ENCODE results near the gene ASTL.

The ASTL gene

DNA sequence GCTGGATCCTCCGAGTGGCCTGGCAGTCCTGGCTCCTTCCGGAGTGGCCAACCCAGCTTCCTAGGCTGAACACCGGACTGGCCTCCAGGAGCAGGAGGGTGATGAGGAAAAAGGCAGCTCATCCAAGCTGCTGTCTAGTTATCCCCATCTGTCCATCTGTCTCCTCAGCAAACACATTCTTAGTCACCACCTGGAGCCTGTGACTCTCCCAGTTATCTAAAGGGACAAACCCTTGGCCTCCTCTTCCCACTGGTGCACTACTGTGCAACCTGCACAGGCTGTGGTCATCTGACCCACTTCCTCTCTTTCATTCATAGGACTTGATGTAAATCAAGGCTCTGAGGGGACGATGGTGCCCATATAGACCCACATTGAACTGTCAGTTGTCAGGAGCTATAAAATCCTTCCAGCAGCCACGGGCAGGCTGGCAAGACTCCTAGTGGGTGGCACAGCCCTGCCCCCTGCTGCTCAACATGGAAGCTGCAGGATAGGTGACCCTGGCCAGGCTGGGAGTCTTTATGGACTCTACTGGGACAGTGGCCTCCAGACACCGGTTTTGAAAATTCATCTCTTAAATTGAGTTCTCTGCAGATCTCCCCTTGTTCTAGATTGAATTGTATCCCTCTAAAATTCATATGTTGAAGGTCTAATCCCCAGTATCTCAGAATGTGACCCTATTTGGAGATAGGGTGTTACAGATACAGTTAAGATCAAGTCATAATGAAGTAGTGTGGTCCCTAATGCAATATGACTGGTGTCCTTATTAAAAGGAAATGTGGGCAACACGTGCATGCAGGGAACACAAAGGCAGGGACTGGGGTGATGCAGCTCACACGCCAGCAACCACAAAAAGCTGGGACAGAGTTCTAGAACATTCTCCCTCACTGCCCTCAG lies 36.2 kb upstream of the ASTL start:
- H3K36me3 ChIP-seq (ENCODE audit: control insufficient read depth in 2 of 2, insufficient read depth in 2 of 2, low read length in 2 of 2) = no peaks in the 10 kb centered on the region
- H3K4me3 ChIP-seq (ENCODE audit: low read length in 2 of 2) = no peak overlapping the region
- peaks cover 0 to 2% of the 10 kb centered on the region in 2 donors for H3K9me3 ChIP-seq (ENCODE audit: control insufficient read depth in 2 of 2, low read length in 2 of 2)
- no peak overlapping the region for H3K9ac ChIP-seq (ENCODE audit: low read depth in 1 of 2, low read length in 2 of 2)
- no peak overlapping the region for H3K27ac ChIP-seq (ENCODE audit: low read depth in 2 of 2, low read length in 2 of 2)
- H3K27me3 ChIP-seq (ENCODE audit: control insufficient read depth in 2 of 2, insufficient read depth in 2 of 2, low read length in 2 of 2) = no peaks in the 10 kb centered on the region
- no peaks in the 10 kb centered on the region for H3K4me1 ChIP-seq (ENCODE audit: control insufficient read depth in 2 of 2, insufficient read depth in 2 of 2, low read length in 2 of 2)

GRCh38 chr2:96171831-96172230 lies 33.5 kb upstream of the ASTL start:
- no peak overlapping the region for H3K4me3 ChIP-seq (ENCODE audit: low read length in 2 of 2)
- peaks cover 0 to 2% of the 10 kb centered on the region in 2 donors for H3K4me1 ChIP-seq (ENCODE audit: control insufficient read depth in 2 of 2, insufficient read depth in 2 of 2, low read length in 2 of 2)
- no peak overlapping the region for H3K9ac ChIP-seq (ENCODE audit: low read depth in 1 of 2, low read length in 2 of 2)
- H3K27ac ChIP-seq (ENCODE audit: low read depth in 2 of 2, low read length in 2 of 2) = no peak overlapping the region
- H3K9me3 ChIP-seq (ENCODE audit: control insufficient read depth in 2 of 2, low read length in 2 of 2) = peaks cover 0 to 2% of the 10 kb centered on the region in 2 donors
- H3K27me3 ChIP-seq (ENCODE audit: control insufficient read depth in 2 of 2, insufficient read depth in 2 of 2, low read length in 2 of 2) = no peaks in the 10 kb centered on the region
- no peaks in the 10 kb centered on the region for H3K36me3 ChIP-seq (ENCODE audit: control insufficient read depth in 2 of 2, insufficient read depth in 2 of 2, low read length in 2 of 2)

- Histone ChIP-seq H3K9me3 (ENCODE audit: control insufficient read depth in 2 of 2, low read length in 2 of 2) (peaks cover 0 to 2% of the 10 kb centered on the region in 2 donors), H3K4me1 (ENCODE audit: control insufficient read depth in 2 of 2, insufficient read depth in 2 of 2, low read length in 2 of 2) (peaks cover 0 to 2% of the 10 kb centered on the region in 2 donors), H3K9ac (ENCODE audit: low read depth in 1 of 2, low read length in 2 of 2) (no peak overlapping the region), H3K36me3 (ENCODE audit: control insufficient read depth in 2 of 2, insufficient read depth in 2 of 2, low read length in 2 of 2) (no peaks in the 10 kb centered on the region), H3K4me3 (ENCODE audit: low read length in 2 of 2) (no peak overlapping the region), H3K27me3 (ENCODE audit: control insufficient read depth in 2 of 2, insufficient read depth in 2 of 2, low read length in 2 of 2) (no peaks in the 10 kb centered on the region), H3K27ac (ENCODE audit: low read depth in 2 of 2, low read length in 2 of 2) (no peak overlapping the region)
Measured at GRCh38 chr2:96170626-96171025, 32.3 kb upstream of the ASTL start.

- Histone ChIP-seq H3K9me3 (ENCODE audit: control insufficient read depth in 2 of 2, low read length in 2 of 2) (peaks cover 0 to 2% of the 10 kb centered on the region in 2 donors), H3K27me3 (ENCODE audit: control insufficient read depth in 2 of 2, insufficient read depth in 2 of 2, low read length in 2 of 2) (no peaks in the 10 kb centered on the region), H3K4me1 (ENCODE audit: control insufficient read depth in 2 of 2, insufficient read depth in 2 of 2, low read length in 2 of 2) (peaks cover 0 to 2% of the 10 kb centered on the region in 2 donors), H3K4me3 (ENCODE audit: low read length in 2 of 2) (no peak overlapping the region), H3K27ac (ENCODE audit: low read depth in 2 of 2, low read length in 2 of 2) (no peak overlapping the region), H3K36me3 (ENCODE audit: control insufficient read depth in 2 of 2, insufficient read depth in 2 of 2, low read length in 2 of 2) (no peaks in the 10 kb centered on the region), H3K9ac (ENCODE audit: low read depth in 1 of 2, low read length in 2 of 2) (no peak overlapping the region)
Measured at GRCh38 chr2:96169868-96170507, 31.7 kb upstream of the ASTL start.

DNA sequence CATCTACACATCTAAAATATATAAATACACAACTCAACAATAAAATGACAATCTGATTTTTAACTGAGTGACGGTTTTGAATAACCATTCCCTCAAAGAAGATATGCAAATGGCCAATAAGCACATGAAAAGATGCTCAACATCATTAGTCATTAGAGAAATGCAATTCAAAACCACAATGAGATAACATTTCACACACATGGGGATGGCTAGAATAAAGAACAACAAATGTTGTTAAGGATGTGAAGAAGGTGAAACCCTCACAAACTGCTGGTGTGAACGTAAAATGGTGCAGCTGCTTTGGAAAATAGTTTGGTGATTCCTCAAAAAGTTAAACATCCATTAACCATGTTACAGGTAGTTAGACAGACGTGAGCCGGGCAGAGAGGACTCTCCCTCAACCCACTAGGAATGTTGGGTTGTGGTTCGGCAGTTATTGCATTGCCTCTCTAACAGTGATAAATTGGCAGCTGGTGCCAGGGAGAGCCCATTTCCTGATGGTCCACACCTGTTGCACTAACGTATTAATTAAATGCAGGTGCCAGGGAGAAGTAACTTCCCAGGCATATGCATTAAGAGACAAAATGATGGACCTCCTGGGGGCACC lies 29.2 kb upstream of the ASTL start:
- H3K9ac ChIP-seq (ENCODE audit: low read depth in 1 of 2, low read length in 2 of 2) = no peak overlapping the region
- peaks cover 3 to 6% of the 10 kb centered on the region in 2 donors for H3K4me1 ChIP-seq (ENCODE audit: control insufficient read depth in 2 of 2, insufficient read depth in 2 of 2, low read length in 2 of 2)
- no peaks in the 10 kb centered on the region for H3K27me3 ChIP-seq (ENCODE audit: control insufficient read depth in 2 of 2, insufficient read depth in 2 of 2, low read length in 2 of 2)
- no peak overlapping the region for H3K4me3 ChIP-seq (ENCODE audit: low read length in 2 of 2)
- no peak overlapping the region for H3K27ac ChIP-seq (ENCODE audit: low read depth in 2 of 2, low read length in 2 of 2)
- no peaks in the 10 kb centered on the region for H3K36me3 ChIP-seq (ENCODE audit: control insufficient read depth in 2 of 2, insufficient read depth in 2 of 2, low read length in 2 of 2)
- H3K9me3 ChIP-seq (ENCODE audit: control insufficient read depth in 2 of 2, low read length in 2 of 2) = peaks cover 0 to 2% of the 10 kb centered on the region in 2 donors

DNA sequence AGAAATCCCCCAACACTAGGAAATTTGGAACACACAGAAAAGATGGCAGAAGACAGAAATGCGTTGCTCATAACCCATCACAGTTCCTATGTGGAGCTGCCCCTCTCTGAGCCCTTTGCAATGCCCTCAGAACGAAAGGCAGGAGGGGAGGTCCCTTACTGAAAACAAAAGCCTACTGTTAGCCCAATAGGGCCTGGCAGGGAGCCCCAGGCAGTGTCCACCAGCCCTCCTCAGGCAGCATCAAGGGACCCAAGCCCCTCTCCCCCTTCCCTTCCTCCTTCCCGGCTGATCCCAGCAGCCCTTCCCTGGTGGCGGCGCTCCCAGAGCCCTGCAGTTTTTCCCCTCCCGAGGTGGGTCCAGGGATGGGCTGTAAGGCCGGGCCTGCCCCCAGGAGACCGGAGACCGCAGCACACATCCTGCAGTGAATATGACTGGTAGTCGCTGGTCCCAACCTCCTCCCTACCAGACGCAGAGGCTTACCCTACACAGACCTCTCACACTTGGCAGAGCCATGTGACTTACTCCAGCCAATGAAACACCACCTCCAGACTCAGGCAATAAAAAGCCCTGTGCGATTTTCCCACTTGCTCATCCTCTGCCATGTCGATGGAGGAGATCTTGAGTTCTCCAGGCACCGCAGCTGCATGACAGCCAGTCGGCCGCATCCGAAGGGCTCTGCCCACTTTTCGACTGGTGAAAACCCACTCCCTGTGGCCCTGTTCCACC lies 26.3 kb upstream of the ASTL start:
- Histone ChIP-seq H3K27ac (ENCODE audit: low read depth in 2 of 2, low read length in 2 of 2) (peak overlapping the region in 1 of 2 donors; percentile 67), H3K4me3 (ENCODE audit: low read length in 2 of 2) (no peak overlapping the region), H3K9ac (ENCODE audit: low read depth in 1 of 2, low read length in 2 of 2) (no peak overlapping the region), H3K27me3 (ENCODE audit: control insufficient read depth in 2 of 2, insufficient read depth in 2 of 2, low read length in 2 of 2) (no peaks in the 10 kb centered on the region), H3K9me3 (ENCODE audit: control insufficient read depth in 2 of 2, low read length in 2 of 2) (no peaks in the 10 kb centered on the region), H3K4me1 (ENCODE audit: control insufficient read depth in 2 of 2, insufficient read depth in 2 of 2, low read length in 2 of 2) (peaks cover 10 to 11% of the 10 kb centered on the region in 2 donors), H3K36me3 (ENCODE audit: control insufficient read depth in 2 of 2, insufficient read depth in 2 of 2, low read length in 2 of 2) (no peaks in the 10 kb centered on the region)

DNA sequence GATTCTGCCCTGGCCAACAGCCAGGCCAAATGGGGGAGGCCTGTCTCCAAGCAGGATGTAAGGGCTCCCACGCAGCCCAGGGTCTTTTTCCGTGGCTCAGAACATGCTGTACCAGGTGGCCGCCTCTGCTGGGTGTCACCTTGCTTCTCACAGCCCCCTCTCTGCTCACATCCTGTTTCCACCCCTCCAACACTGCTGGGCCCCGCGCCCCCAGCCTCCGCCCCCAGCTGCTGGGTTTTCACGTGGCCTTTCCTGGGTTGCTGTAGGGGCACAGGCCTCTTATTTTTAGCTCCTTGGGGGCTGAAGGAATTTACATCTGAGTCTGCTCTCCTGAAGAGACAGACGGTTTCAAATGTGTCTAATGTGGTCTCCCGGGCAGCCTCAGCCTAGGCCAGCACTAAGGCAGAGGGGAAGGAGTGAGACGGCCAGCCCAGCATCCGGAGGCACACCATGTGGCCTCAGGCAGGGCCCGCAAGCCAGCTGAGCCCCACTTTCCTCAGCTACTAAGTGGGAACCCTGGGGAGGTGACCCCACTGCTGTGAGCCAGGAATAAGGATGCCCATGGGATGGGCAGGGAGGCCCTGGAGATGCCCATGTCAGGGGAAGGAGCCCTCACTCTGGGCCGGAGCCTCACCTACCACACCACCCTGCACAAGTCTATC lies 25.6 kb upstream of the ASTL start:
- peaks cover 10 to 11% of the 10 kb centered on the region in 2 donors for H3K4me1 ChIP-seq (ENCODE audit: control insufficient read depth in 2 of 2, insufficient read depth in 2 of 2, low read length in 2 of 2)
- H3K4me3 ChIP-seq (ENCODE audit: low read length in 2 of 2) = no peak overlapping the region
- H3K27ac ChIP-seq (ENCODE audit: low read depth in 2 of 2, low read length in 2 of 2) = peak overlapping the region; percentile 16 to 67
- no peaks in the 10 kb centered on the region for H3K27me3 ChIP-seq (ENCODE audit: control insufficient read depth in 2 of 2, insufficient read depth in 2 of 2, low read length in 2 of 2)
- no peak overlapping the region for H3K9ac ChIP-seq (ENCODE audit: low read depth in 1 of 2, low read length in 2 of 2)
- H3K9me3 ChIP-seq (ENCODE audit: control insufficient read depth in 2 of 2, low read length in 2 of 2) = no peaks in the 10 kb centered on the region
- H3K36me3 ChIP-seq (ENCODE audit: control insufficient read depth in 2 of 2, insufficient read depth in 2 of 2, low read length in 2 of 2) = no peaks in the 10 kb centered on the region

GRCh38 chr2:96163415-96163767 lies 25.1 kb upstream of the ASTL start:
- H3K27me3 ChIP-seq (ENCODE audit: control insufficient read depth in 2 of 2, insufficient read depth in 2 of 2, low read length in 2 of 2) = no peaks in the 10 kb centered on the region
- no peaks in the 10 kb centered on the region for H3K36me3 ChIP-seq (ENCODE audit: control insufficient read depth in 2 of 2, insufficient read depth in 2 of 2, low read length in 2 of 2)
- H3K27ac ChIP-seq (ENCODE audit: low read depth in 2 of 2, low read length in 2 of 2) = peak overlapping the region in 1 of 2 donors; percentile 67
- H3K4me3 ChIP-seq (ENCODE audit: low read length in 2 of 2) = no peak overlapping the region
- H3K9ac ChIP-seq (ENCODE audit: low read depth in 1 of 2, low read length in 2 of 2) = no peak overlapping the region
- no peaks in the 10 kb centered on the region for H3K9me3 ChIP-seq (ENCODE audit: control insufficient read depth in 2 of 2, low read length in 2 of 2)
- H3K4me1 ChIP-seq (ENCODE audit: control insufficient read depth in 2 of 2, insufficient read depth in 2 of 2, low read length in 2 of 2) = peaks cover 10 to 11% of the 10 kb centered on the region in 2 donors

DNA sequence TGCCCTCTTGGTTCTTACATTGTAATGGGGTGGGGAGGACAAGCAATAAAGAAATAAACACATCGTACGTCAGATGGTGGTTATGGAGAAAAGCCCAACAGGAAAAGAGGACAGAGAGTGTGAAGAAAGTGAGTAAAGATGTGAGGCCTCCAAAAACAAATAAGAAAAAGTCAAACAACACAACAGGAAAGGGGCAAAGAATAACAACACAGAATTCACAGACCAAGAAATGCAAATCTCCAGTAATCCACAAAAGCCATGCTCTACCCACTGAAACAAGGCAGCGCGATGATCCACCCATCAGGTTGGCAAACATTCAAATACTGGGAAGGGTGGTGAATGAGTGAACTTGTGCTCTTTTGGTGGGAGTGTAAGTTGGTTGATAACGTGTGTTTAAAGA lies 23.6 kb upstream of the ASTL start:
- Histone ChIP-seq H3K36me3 (ENCODE audit: control insufficient read depth in 2 of 2, insufficient read depth in 2 of 2, low read length in 2 of 2) (no peaks in the 10 kb centered on the region), H3K27ac (ENCODE audit: low read depth in 2 of 2, low read length in 2 of 2) (peak overlapping the region; percentile 19 to 49), H3K9me3 (ENCODE audit: control insufficient read depth in 2 of 2, low read length in 2 of 2) (no peaks in the 10 kb centered on the region), H3K27me3 (ENCODE audit: control insufficient read depth in 2 of 2, insufficient read depth in 2 of 2, low read length in 2 of 2) (no peaks in the 10 kb centered on the region), H3K9ac (ENCODE audit: low read depth in 1 of 2, low read length in 2 of 2) (no peak overlapping the region), H3K4me1 (ENCODE audit: control insufficient read depth in 2 of 2, insufficient read depth in 2 of 2, low read length in 2 of 2) (peaks cover 10 to 16% of the 10 kb centered on the region in 2 donors), H3K4me3 (ENCODE audit: low read length in 2 of 2) (peak overlapping the region in 1 of 2 donors; percentile 1)
